H1 (cell line): ENCODE results near the gene NRSN2. TPM values are rescaled to one million over a fixed set of nuclear protein-coding genes. Genes with fewer than 3 reads are reported as not detected.

Experiments
- ASH2L ChIP-seq: fragments of 200-600, 300-600 bp; sonication (generic); IDR thresholded peaks from one replicate; pipeline ENCODE4 v1.7.1; 2017; ENCODE audit warnings: low read length
- BACH1 ChIP-seq: IDR thresholded peaks from 2 replicates; pipeline ENCODE4 v1.6.1; 2012; ENCODE audit warnings: low read length, improper control_type of control experiment
- CTCF ChIP-seq, 3 experiments: IDR thresholded peaks; 1 replicate in 2 of 3; 2 replicates in 1 of 3; pipeline versions ENCODE4 v1.5.1 to v1.6.1; 2011; ENCODE audit warnings: low read length in 3 of 3, mild to moderate bottlenecking in 3 of 3, inconsistent platforms in 2 of 3, low read depth in 1 of 3, moderate library complexity in 1 of 3; ENCODE audit not compliant: insufficient read depth in 1 of 3; ENCODE audit errors: control extremely low read depth in 1 of 3
- E2F6 ChIP-seq: IDR thresholded peaks from 2 replicates; pipeline ENCODE4 v1.6.1; 2012; ENCODE audit warnings: inconsistent platforms
- EP300 ChIP-seq, 2 experiments: IDR thresholded peaks; 1 replicate in 1 of 2; 2 replicates in 1 of 2; pipeline ENCODE4 v1.6.1; 2011 to 2012; ENCODE audit warnings: low read depth in 2 of 2, low read length in 2 of 2, mild to moderate bottlenecking in 2 of 2, borderline replicate concordance in 1 of 2, inconsistent platforms in 1 of 2, moderate library complexity in 1 of 2
- EZH2 ChIP-seq: fragments of 200-600 bp; sonication (generic); IDR thresholded peaks from 2 replicates; pipeline ENCODE4 v1.7.1; 2012; ENCODE audit warnings: low read depth, mild to moderate bottlenecking, moderate library complexity, low read length, inconsistent platforms; ENCODE audit not compliant: severe bottlenecking
- FOSL1 ChIP-seq: IDR thresholded peaks from 2 replicates; pipeline ENCODE4 v1.6.1; 2011; ENCODE audit warnings: mild to moderate bottlenecking, low read depth, low read length, moderate library complexity; ENCODE audit not compliant: insufficient read depth
- GABPA ChIP-seq: IDR thresholded peaks from 2 replicates; pipeline ENCODE4 v1.6.1; 2011; ENCODE audit warnings: mild to moderate bottlenecking, low read length, moderate library complexity, borderline replicate concordance; ENCODE audit not compliant: insufficient read depth
- GTF2F1 ChIP-seq: IDR thresholded peaks from 2 replicates; pipeline ENCODE4 v1.6.1; 2012; ENCODE audit warnings: low read depth, low read length, improper control_type of control experiment, borderline replicate concordance
- JUN ChIP-seq: IDR thresholded peaks from 2 replicates; pipeline ENCODE4 v1.6.1; 2011; ENCODE audit warnings: low read depth, mild to moderate bottlenecking, improper control_type of control experiment, low read length
- KDM4A ChIP-seq: IDR thresholded peaks from one replicate; pipeline ENCODE4 v1.7.1; 2012; ENCODE audit warnings: low read depth, mild to moderate bottlenecking, moderate library complexity, low read length, inconsistent platforms; ENCODE audit not compliant: severe bottlenecking
- MAX ChIP-seq: IDR thresholded peaks from 2 replicates; pipeline ENCODE4 v1.6.1; 2012; ENCODE audit warnings: inconsistent platforms
- NANOG ChIP-seq: IDR thresholded peaks from 2 replicates; pipeline ENCODE4 v1.6.1; 2011; ENCODE audit warnings: low read length, low read depth, mild to moderate bottlenecking, inconsistent platforms; ENCODE audit not compliant: insufficient read depth, poor library complexity, severe bottlenecking
- PHF8 ChIP-seq: fragments of 200-600 bp; sonication (generic); conservative IDR thresholded peaks from 2 replicates; pipeline ENCODE4 v1.7.1; 2012; ENCODE audit warnings: low read depth, mild to moderate bottlenecking, inconsistent platforms, low read length, moderate library complexity
- POLR2A ChIP-seq, 2 experiments: IDR thresholded peaks; 1 replicate in 1 of 2; 2 replicates in 1 of 2; pipeline ENCODE4 v1.6.1; 2011; ENCODE audit warnings: low read depth in 2 of 2, low read length in 2 of 2, mild to moderate bottlenecking in 2 of 2; ENCODE audit errors: control extremely low read depth in 1 of 2
- SIRT6 ChIP-seq: IDR thresholded peaks from one replicate; pipeline ENCODE4 v1.7.1; 2012; ENCODE audit warnings: low read length, inconsistent platforms
- SP2 ChIP-seq: IDR thresholded peaks from 2 replicates; pipeline ENCODE4 v1.6.1; 2012; ENCODE audit warnings: mild to moderate bottlenecking, low read length, inconsistent platforms
- SP4 ChIP-seq: IDR thresholded peaks from 2 replicates; pipeline ENCODE4 v1.6.1; 2012; ENCODE audit warnings: low read length, inconsistent platforms
- USF2 ChIP-seq: IDR thresholded peaks from 2 replicates; pipeline ENCODE4 v1.6.1; 2011; ENCODE audit warnings: low read length, improper control_type of control experiment
- polyA plus RNA-seq, 7 experiments: library from polyadenylated mRNA; depleted of rRNA in 3 of 7; stranded (reverse) in 5 of 7; unstranded in 2 of 7; fragments of >200 nt in 5 of 7; fragments of 200-250 nt in 2 of 7; gene quantifications; 1 replicate in 5 of 7; 2 replicates in 1 of 7; 4 replicates in 1 of 7; pipeline versions ENCODE4 v1.2.1 to v1.2.3, GENCODE V29; 2011 to 2013; ENCODE audit warnings: missing spikeins in 2 of 7, mixed read lengths in 2 of 7
- total RNA-seq: library from RNA; stranded (reverse); fragmentation: NEBNext Ultra II Directional; extraction: Animal tissue kit (Norgen Biotek cat#: 25700); gene quantifications from 2 replicates; pipeline ENCODE4 v1.2.1, GENCODE V29; 2021

The NRSN2 gene
- total and polyA plus RNA-seq, 2 of the 8 experiments (the other 6 are each of a cell fraction or from before 2014, with no cell fraction given) = 19.4 to 33.3 TPM

GRCh38 chr20:327186-328026, 19.5 kb upstream of the NRSN2 start (continued):
- no peak for TF ChIP-seq CTCF (IDR thresholded peaks at IDR 0.05; ENCODE audit: control extremely low read depth in 1 of 3, insufficient read depth in 1 of 3, low read depth in 1 of 3, low read length in 3 of 3)
- peak in 1 of 2 experiments; percentile 78; a peak in 2 of 3 replicates for TF ChIP-seq EP300 (IDR thresholded peaks at IDR 0.05; ENCODE audit: borderline replicate concordance in 1 of 2, low read depth in 2 of 2, low read length in 2 of 2)
- TF ChIP-seq FOSL1 = no peak
- TF ChIP-seq SIRT6 = no peak
- TF ChIP-seq KDM4A = no peak
- peak; percentile 92 for TF ChIP-seq MAX
- TF ChIP-seq SP2 = no peak
- TF ChIP-seq USF2 = no peak; the same call in 1 of the 2 replicates
- TF ChIP-seq SP4 = no peak
- no peak for TF ChIP-seq EZH2
- no peak for TF ChIP-seq POLR2A (IDR thresholded peaks at IDR 0.05; ENCODE audit: control extremely low read depth in 1 of 2, low read depth in 2 of 2, low read length in 2 of 2)
- TF ChIP-seq PHF8 = no peak
- no peak for TF ChIP-seq BACH1
- TF ChIP-seq GTF2F1 = no peak
- no peak for TF ChIP-seq ASH2L
- peak; percentile 51 for TF ChIP-seq NANOG
- TF ChIP-seq JUN = no peak
- no peak for TF ChIP-seq GABPA
- TF ChIP-seq E2F6 = peak; percentile 28; the same call in 1 of the 2 replicates
